Astrocyte of the cerebellum (primary cell): Measurements from ENCODE around the gene GAS7.

Source experiments
- DNase-seq: peaks from one replicate; pipeline ENCODE4 v3.0.0-alpha.2; 2011; ENCODE audit warnings: low read depth
- H3K4me3 ChIP-seq: 2 replicates; pipeline ENCODE4 v1.5.1; 2011; ENCODE audit warnings: mild to moderate bottlenecking, low read depth, low read length, moderate library complexity
- in situ Hi-C: cut with HindIII; loops from 2 replicates; pipeline ENCODE4 v1.10.0; 2017; ENCODE audit warnings: low sequenced_read_pairs
- TF ChIP-seq, protein P1 (sequence below): IDR thresholded peaks from 2 replicates; pipeline ENCODE4 v1.5.1; 2012; ENCODE audit warnings: low read length, low read depth, moderate library complexity, mild to moderate bottlenecking; ENCODE audit errors: missing control alignments

GAS7 gene

DNA sequence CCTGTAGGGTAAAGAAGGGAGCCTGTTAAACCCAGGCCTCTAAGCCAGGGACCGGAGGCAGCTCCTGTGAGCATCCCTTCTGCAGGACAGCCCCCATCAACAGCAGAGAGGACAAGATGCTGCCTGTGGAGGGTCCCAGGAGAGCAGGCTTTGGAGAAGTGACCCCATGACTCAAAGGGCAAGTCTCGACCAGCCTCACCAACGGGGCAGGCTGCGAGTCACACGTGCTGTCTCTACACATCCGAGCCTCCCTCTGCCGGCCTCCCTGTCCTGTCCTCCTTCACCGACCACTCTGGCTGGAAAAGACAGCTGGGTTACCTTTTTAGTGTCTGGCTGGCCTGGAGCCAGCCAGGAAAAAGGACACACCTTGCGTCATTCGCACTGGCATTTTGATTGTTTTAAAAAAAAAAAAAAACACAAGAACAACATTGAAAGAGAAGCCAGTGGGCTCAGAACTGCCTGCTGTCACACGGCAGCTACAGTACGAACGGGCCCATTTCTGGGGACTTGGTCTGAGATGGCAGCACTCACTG lies 218.9 kb downstream of the GAS7 start:
- no peak for DNase-seq
- TF ChIP-seq, protein P1, sequence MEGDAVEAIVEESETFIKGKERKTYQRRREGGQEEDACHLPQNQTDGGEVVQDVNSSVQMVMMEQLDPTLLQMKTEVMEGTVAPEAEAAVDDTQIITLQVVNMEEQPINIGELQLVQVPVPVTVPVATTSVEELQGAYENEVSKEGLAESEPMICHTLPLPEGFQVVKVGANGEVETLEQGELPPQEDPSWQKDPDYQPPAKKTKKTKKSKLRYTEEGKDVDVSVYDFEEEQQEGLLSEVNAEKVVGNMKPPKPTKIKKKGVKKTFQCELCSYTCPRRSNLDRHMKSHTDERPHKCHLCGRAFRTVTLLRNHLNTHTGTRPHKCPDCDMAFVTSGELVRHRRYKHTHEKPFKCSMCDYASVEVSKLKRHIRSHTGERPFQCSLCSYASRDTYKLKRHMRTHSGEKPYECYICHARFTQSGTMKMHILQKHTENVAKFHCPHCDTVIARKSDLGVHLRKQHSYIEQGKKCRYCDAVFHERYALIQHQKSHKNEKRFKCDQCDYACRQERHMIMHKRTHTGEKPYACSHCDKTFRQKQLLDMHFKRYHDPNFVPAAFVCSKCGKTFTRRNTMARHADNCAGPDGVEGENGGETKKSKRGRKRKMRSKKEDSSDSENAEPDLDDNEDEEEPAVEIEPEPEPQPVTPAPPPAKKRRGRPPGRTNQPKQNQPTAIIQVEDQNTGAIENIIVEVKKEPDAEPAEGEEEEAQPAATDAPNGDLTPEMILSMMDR, result no peak
- in situ Hi-C loops, result no loop called here
- H3K4me3 ChIP-seq, result no peak overlapping the region

DNA sequence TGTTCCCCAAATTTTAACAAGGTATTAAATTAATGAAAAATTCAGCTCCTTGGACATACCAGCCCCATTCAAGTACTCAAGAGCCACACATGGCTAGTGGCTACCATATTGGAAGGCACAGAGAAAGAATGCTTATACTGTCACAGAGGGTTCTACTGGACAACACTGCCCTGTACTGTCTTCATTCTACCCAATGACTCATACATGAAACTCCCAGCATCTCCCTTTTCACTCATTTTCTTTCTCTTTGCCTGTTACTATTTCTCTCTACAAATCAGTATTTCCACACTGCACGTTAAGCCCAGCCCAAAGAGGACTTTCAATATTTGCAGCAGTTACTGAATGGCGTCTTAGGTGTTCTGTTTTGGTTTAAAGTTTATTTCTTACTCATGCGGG lies 221.2 kb downstream of the GAS7 start:
- TF ChIP-seq, protein P1, result no peak
- in situ Hi-C loops, result no loop called here
- DNase-seq, result no peak
- H3K4me3 ChIP-seq, result no peak overlapping the region

DNA sequence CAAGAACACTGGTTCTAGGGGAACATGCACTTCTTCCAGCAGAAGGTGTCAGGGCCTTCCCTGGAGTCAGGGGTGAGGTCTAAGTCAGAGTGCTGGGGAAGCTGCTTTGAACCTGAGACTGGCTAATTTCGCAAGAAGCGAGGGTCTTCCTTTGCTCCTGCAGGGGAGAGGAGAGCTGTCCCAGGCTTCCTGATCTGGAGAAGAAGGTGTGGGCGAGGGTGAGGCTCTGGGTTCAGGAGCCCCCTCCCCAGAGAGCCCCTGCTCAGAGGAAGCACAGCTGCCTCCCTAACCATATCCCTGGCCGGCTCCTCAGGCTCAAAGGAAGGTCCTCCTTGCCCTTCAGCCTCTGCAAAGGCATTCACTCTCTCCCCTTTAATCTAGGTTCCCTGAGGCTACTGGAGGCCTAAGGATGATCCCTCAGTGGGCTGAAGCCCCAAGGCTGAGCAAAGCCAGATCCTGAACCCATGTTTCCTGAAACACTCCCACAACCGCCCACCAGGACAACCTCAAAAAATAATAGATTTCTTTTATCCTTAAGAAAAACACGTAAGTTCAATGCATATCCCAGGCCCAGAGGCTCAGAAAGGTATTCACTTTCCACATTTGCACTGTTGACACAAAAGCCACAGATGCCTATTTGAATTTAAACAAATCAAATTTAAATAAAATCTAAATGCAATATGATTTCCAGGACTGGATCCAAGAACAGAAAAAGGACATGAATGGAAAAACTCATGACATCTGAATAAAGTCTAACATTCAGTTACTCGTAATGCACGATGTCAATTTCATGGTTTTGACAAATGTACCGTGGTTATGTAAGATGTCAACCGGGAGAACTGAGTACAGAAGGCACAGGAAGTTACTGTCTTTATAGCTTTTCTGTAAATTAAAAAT lies 221.9 kb downstream of the GAS7 start:
- TF ChIP-seq, protein P1, result no peak
- in situ Hi-C loops, result no loop called here
- no peak overlapping the region for H3K4me3 ChIP-seq
- DNase-seq, result no peak

DNA sequence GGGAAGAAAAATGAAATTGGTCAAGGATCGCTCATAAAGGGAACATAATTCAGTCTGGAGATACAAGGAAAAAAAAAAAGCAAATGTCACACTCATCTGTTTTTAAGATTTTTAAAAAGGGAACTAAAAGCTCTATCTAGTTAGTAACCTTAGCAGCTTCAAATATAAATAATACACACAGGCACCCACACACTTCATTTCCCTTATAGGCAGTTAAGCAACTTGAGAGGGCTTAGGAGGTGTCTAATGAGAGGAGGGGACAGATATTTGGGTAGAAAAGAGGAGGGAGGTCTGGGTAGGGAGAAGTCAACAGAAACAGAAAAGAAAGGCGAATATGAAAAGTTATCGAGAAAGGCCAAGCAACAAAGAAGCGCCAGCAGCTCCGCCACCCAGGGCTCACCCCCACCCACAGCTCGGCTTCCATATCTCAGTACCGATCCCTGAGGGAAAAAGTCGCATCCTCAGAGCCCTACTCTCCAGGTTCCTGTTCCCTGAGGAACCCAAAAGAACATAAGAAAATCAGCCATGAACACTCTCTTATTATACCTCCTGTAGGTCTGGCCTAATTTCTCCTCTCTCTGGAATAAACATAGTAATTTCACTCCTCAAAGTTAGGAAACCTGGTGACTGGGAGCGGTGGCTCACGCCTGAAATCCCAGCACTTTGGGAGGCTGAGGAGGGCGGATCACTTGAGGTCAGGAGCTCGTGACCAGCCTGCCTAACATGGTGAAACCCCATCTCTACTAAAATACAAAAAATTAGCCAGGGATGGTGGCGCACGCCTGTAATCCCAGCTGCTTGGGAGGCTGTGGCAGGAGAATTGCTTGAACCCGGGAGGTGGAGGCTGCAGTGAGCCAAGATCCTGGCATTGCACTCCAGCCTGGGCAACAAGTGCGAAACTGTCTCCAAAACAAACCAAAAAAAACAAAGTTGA lies 223.7 kb downstream of the GAS7 start:
- no peak for DNase-seq
- in situ Hi-C loops, result no loop called here
- TF ChIP-seq, protein P1, result no peak
- H3K4me3 ChIP-seq, result no peak overlapping the region

DNA sequence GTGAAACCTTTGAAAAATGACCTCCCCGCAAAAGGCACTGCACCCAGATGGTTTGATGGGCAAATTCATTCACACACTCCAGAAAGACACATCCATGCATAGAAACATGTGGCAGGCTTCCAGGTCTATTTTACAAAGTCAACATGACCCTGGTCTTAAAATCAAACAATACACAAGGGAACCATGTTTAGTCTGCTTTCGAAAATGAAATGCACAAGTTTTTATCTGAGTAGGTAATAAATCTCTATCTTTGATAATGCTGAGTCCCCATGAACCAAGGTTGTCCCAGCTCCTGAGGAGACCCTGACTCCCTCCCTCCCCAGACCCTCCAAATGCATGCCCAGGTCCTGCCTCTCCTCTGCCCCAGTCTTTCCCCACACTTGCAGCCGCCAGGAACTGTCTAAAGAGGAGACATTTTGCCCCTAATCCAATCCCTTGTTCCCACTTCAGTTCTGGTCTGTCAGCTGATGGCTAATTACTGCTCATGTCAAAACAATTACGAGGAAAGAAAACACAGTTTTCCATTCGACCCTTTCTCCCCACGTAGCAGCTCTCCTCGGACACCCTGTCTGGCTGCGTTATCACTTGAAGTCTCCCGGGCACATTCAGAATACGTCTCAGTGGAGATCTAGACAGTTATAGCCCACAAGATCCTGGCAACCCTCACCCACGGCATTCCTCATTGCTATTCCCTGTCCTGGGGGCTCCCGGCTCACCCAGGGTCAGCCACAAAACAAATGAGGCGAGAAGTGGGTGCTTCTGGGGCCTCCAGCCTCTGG lies 224.5 kb downstream of the GAS7 start:
- no peak for DNase-seq
- TF ChIP-seq, protein P1, result no peak
- H3K4me3 ChIP-seq, result no peak overlapping the region
- in situ Hi-C loops, result no loop called here

DNA sequence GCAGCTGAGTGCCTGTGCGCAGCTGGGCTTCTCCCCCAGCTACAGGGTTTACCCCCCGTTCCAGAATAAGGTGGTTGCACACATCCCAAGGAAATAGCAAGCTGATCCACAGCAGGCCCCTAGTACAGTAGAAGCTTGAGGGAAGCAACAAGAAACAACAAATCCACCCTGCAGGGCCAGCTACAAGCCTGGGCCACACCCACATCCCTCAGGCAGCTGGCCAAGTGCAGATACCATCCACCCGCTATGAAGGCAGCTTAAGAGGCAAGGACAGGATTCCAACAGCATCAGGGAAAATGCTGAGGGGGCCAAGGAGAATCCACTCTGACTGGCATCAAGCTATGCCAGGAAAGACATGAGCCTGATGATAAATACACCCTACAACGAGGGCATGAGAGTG lies 226.4 kb downstream of the GAS7 start:
- in situ Hi-C loops, result no loop called here
- H3K4me3 ChIP-seq, result no peak overlapping the region
- no peak for DNase-seq
- TF ChIP-seq, protein P1, result no peak
